HG03521 (cell line): Measurements from ENCODE around the gene SAMD10.

Experiments
- ATAC-seq: cut with Tn5 transposase; IDR thresholded peaks from one replicate; pipeline ENCODE4 v1.9.1; 2021; ENCODE audit warnings: mild to moderate bottlenecking, moderate library complexity; ENCODE audit not compliant: unreplicated experiment

Gene SAMD10

DNA sequence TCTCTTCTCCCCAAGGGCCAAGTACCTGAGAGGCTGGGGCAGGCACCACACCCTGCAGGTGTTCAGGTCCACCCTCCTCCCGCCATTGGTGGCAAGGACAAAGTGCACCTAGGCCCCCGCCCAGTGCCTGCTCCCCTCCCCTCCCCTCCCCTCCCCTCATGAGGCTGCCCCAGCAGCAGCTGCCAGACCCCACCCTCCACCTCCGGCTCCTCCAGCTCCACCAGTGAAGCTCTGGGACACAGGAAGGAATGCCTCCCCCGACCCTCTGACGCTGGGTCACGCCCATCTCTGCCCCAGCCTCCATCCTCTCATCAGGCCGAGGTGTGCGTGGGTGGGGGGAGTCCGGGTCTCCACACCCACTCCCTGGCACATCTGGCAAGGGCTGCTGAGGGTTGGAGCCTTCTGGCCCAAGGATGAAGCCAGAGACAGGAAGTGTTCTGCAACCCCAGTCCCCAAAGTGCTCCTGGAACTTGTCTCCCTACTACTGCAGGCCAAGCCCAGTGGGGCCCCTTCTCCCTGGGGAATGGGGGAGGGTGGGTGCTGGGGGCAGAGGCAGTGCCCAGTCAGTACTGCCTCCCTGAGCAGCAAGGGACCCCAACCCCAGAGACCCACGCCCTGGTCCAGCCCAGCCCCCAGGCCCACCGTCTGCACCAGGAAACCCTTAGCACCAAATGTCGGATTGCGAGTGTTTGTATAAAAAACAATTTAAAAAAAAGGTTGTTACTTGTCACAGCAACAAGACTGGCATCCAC is 21.6 kb downstream of the SAMD10 start:
- ATAC-seq, result no peak

DNA sequence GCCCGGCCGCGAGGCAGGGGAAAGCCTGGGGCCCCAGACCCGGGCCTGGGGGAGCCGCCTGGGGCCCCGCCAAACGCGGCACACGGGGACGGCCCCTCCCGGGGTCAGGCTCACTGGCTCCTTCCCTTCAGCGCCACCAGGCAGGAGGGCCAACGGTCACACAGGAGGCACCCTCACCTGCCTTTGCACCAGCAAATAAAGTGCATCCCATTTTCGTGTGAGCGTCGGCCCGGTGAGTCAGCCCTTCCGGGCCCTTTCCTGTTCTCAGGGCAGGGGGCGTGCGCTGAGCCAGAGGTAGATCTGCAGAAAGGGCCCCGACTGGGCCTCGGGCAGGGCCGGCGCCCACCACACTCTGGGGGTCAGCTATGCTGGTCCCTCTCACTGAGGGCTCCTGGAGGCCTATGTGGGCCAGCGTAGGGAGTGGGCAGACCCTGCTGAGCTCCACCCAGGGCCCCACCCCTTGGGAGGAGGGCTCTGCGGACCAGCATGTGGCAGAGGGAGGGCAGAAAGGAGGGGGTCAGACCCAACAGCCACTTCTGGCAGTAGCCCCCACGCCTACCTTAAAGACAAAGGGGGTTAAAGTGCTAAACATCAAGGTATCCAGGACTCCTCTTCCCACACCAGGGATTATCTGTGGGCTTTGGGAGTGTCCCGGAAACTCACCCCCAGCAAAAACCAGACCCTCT is 22.3 kb downstream of the SAMD10 start:
- ATAC-seq, result peak; percentile 14

DNA sequence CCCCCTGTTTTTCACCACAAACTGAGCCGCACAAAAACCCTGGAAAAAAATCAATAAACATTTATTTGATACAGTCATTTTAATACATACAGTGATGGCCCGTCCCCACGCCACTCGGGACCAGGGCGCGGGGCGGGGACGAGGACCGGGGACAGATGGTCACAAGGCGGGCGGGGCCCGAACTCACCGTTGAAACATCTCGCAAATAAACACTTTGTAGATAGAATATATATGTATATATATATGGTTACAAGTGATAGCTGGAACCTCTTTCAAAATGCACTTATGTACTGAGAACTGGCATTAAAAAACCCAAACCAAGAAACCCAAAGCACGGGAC is 22.8 kb downstream of the SAMD10 start:
- ATAC-seq, result no peak

DNA sequence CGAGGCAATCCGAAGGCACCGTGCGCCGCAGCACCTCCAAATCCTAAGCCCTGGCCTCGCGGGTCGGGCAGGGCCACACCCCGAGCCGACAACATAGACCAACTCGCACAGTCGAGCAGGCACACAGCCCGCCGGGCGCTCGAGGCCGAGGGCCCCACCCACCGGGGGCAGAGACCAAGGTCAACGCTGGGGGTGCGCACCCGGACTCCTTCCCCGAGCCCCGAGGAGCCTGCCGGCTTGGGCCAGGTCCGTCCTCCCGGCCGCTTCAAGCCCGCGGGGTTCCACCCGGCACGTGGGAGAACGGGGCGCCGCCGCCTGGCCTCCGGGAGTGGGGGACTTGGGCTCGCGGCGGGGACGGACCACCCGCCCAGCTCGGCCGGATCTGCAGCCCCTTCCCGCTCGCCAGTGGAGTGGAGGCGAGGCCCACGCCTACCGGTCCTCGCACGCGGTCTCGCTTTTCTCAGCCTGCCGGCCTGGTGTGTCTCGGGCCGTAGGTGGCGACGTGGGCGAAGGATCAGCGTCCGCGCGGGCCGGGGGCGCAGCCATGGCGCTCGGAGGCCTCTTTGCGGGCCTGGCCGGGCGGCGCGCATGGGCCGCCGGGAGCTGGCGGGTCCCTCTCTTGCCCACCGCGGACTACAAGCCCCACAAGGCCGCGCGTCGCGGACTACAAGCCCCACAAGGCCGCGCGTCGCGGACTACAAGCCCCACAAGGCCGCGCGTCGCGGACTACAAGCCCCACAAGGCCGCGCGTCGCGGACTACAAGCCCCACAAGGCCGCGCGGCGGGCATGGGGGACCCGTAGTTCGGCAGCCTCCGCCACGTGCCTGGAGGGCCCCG is 23.4 kb downstream of the SAMD10 start, which contains the start of gene UCKL1:
Gene UCKL1, minus strand, starts transcription at position 590 of the 837 bp plus-strand sequence. Its CDS starts 44 bp downstream, at position 546.
- peak; percentile 74 for ATAC-seq

DNA sequence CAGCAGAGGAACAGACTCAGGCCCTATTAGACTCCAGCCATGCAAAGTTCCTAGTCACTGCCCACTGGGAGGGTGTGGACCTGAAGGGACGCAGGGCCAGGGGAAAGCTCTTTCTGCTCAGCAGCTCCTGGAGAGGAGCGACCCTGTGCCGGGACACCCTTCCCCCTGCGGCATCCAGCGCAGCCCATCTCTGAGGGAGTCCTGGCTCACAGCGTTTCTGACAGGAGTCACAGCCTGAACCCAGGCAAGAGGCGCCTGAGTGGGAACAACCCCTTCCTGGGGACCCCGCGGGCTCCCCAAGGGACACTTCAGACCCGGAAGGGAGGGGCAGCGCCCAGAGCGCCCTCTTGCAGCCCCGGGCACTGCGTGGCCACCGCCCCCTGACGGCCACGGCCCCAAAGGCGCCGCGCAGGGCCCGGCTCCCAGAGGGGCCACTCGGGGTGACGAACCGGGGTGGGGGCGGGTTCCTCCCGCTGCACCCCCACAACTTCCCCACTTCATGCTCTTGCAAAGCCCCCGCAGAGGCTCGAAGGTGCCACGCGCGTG is 24.1 kb downstream of the SAMD10 start:
- ATAC-seq, result no peak

DNA sequence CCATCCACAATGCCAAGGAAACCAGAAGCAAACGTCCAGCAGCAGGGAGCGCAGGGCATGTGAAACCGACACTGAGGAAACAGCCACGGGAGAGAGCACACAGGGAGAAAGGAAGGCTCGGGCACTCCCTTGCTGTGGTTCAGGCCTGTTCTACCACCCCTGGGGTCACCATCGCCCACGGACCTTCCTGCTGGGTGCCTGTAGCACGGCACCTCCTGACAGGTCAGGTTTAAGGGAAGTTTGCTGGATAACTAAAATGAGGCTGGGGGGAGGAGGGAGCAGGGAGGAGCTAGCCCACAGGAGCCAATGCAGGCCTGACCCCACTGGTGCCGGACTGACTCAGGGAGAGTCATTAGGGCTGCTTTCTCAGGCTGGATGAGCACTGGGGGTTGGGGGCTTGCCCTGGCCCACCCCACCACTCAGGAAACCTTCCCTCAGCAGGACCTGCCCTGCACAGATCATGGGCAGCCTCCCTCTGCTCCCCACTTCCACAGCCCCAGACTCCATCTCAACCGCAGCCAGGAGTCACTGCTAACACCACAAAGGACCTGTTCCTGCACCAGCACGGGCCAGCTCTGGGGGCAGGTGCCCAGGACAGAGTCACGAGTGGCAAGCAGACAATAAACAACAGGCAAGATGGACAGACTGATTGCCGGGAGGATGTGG is 25.5 kb downstream of the SAMD10 start:
- no peak for ATAC-seq

DNA sequence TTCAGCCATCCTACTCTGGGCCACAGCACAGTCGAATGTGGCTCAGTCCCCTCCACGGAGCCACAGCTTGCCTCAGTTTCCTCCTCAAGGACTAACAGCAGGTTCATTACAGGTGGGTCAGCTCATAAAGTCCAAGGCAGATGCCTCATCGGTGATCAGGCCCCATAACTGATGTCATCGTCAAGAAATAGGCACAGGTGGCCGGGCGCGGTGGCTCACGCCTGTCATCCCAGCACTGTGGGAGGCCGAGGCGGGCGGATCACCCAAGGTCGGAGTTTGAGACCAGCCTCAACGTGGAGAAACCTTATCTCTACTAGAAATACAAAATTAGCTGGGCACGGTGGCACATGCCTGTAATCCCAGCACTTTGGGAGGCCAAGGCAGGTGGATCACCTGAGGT is 26.7 kb downstream of the SAMD10 start:
- ATAC-seq, result no peak

DNA sequence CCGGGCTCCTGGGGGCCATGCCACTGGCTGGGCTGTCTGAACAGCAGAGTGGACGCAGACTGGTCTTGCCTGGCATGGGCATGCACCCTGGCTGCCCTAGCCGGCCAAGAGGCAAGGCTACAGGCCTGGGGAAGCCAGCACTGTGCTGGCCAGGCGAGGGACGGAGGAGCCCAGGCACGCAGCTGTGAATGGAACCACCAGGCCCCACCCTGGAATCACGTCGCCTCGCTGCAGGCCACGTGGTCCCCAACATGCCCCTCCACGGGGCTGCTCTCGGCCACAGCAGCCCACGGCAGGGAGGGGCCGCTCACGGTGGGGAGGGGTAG is 27.3 kb downstream of the SAMD10 start:
- no peak for ATAC-seq

DNA sequence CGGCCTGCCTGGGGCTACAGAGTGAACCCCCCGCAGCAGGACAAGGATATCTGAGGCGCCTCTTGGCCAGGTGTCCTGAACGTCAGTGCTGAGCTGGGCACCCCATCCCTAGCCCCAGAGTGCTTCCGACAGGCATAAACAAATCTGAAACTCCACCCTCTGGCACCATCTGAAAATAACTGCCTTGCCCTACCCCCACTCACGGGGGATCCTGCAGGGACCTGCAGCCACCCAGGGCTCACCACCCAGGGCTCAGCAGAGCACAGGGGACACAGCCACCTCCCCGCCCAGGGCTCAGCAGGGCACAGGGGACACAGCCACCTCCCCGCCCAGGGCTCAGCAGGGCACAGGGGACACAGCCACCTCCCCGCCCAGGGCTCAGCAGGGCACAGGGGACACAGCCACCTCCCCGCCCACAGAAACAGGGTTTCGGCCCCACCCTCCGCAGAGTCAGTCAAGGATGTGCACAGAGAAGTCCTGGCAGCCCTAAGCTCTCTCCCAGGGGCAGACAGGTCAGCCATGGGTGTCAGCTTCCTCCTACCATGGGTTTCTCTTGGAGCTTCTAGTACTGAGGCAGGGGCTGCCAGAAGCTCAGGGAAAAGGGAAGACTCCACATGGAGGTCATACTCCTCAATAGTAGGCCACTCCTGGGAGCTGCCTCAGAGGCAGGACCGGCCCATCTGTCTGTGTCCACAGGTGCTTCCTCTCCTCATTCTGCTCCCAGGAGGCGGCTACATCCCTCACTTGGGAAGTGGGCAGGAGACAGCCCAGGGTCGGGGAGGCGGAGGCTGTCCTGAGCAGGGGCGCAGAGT is 27.8 kb downstream of the SAMD10 start:
- ATAC-seq, result no peak

DNA sequence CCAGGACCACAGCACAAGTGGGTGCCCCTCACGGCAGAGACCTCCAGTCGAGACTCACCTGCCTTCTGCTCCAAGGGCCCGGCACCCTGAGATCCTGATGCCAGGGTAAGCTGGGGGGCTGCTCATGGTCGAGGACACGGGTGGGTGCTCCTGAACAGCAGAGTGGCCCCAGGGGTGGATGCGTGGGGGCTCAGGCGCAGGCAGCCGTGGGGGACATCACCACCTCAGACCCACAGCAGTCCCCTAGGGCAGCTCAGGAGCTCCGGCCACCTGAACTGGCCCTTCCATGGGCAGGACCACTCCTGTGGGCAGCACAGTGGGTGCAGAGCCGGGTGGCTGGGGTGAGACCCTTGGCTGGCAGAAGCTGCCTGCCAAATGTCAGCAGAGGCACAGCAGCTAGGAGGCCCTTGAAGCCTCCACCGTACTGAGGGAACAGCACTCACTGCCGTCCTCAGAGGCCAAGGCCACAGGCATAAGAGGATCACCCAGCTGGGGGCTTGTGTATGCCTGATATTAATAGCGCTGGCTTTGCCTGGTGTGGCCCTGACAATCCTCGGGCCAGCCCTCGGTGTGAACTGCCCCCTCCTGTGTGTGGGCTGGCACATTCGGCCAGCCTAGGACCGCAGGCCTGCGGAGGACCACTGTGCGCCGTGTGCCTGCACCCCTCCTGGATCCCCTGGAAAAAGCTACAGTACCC is 28.6 kb downstream of the SAMD10 start:
- ATAC-seq, result no peak

DNA sequence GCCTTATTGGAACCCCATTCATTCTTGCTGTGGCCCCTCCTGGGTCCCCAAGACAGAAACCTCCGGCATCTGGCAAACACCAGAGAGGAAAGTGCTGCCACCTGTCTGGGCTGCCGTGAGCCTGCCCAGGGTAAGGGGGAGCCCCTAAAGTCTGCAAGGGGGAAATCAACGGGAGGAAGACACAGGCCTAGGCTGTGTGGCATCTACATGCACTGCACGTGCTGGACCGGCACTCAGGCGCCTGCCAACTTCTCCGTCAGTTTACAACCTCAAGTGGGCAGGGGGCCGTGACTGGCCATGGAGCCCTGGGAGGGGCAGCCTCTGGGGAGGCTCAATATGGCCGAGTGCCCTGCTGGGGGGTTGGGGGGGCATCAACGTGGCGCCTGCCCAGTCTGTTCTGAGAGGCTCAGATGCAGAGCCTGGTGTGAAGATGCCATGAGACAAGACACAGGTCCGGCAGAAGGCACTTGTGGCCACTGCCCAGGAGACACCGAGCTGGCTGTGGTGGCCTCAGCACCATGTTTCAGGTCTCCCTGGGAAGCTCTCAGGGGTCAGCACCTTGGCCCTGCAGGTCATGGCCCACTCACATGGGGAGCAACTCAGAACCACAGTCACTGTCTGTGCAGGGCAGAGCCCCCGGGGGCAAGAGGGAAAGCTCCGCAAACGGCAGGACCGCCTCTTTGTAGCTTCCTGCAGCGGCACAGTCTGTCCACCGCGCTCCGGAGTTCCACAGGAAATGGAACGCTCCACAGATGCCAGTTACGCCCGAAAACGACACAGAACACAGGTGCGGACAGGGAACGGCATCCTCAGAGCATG is 31.6 kb downstream of the SAMD10 start:
- ATAC-seq, result no peak

DNA sequence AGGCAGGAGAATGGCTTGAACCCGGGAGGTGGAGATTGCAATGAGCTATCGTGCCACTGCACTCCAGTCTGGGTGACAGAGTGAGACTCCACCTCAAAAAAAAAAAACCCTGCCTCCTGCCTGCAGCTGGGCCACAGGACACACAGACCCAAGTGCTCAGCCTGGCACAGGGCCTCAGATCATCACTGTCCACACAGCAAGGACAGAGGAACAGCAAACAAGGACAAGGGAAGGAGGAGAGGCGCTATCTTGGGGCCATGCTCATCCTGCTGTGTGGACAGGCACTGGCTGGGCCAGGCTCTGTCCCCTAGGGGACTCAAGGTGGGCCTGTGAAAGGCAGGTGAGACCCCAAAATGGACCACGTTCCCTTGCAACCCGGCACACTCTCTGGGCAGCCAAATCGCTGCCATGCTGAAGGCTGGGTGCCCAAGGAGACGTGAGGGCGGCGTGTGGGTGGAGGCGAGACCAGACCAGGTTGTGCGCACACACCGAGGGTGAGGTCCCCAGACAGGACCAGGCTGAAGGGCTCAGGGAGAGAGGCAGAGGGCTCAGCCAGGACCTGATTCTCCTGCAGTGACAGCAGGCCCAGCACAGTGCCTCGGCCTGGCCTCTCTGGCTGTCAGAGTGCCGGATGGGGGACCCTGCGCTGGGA is 32.3 kb downstream of the SAMD10 start:
- no peak for ATAC-seq

DNA sequence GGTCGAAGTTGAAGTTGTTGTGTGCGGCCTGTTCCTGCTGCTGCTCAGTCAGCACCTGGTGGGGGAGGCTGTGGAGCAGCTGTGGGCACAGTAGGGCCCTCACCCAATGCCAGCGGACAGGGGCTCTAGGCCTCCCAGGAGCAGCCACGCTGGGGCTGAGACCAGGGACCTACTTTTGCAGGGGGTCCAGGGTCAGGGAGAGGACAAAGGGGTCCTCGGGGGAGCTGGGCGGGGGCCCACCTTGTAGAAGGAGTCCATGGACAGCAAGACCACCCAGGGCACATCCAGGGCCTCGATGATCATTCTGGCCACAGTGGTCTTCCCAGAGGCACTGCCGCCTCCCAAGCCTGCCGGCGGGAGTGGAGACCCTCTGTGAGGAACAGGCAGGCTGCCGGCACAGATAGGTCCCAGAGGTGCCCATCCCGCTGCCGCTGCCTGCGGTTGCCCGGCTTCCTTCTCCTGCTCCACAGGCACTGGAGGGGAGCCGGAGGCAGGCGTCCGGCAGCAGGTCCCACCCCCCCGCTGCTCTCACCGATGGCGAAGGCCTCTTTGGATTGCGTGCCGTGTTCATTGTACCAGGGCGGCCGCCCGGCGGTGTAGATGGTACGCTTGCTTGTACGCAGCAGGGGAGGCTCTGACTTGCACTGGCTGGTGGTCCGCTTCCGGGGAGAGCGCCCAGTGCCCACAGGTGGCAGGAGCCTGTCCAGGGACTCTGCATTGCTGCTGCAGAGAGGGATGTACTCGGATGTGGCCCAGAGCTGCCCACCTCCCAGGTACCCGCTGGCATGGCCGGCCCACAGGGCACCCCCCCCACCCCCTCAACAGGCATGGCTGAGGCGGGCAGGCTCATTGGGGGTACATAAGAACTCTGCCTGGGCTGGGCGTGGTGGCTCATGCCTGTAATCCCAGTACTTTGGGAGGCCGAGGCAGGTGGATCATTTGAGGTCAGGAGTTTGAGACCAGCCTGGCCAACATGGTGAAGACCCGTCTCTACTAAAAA is 33.2 kb downstream of the SAMD10 start:
- no peak for ATAC-seq

DNA sequence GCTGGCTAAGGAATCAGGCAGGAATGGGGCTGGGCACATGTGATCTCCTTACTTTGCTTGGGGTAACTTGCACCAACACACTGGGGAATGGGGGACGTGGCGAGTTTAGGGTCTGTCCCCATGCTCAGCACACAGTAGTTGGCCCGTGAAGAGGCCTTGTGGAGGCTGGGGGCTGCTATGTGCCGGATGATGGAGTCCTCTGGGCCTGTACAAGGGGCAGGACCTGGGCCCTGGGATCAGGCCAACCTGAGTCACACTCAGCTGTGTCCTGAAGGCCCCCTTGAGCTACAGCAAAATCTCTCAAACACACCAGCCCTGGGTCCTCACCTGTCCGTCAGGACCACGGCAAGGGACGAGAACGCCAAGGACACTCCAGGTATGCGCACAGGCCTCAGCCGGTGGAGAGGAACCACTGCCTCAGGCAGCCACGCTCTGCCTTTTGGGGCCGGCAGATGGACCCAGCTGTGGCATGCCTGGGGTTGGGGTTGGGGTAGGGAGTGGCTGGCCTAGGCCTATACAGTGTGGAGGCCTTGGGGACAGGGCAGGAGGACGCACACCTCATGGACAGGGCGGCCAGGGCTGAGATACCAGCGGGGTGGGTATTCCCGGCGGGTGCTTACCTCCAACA is 34.3 kb downstream of the SAMD10 start:
- ATAC-seq, result no peak

DNA sequence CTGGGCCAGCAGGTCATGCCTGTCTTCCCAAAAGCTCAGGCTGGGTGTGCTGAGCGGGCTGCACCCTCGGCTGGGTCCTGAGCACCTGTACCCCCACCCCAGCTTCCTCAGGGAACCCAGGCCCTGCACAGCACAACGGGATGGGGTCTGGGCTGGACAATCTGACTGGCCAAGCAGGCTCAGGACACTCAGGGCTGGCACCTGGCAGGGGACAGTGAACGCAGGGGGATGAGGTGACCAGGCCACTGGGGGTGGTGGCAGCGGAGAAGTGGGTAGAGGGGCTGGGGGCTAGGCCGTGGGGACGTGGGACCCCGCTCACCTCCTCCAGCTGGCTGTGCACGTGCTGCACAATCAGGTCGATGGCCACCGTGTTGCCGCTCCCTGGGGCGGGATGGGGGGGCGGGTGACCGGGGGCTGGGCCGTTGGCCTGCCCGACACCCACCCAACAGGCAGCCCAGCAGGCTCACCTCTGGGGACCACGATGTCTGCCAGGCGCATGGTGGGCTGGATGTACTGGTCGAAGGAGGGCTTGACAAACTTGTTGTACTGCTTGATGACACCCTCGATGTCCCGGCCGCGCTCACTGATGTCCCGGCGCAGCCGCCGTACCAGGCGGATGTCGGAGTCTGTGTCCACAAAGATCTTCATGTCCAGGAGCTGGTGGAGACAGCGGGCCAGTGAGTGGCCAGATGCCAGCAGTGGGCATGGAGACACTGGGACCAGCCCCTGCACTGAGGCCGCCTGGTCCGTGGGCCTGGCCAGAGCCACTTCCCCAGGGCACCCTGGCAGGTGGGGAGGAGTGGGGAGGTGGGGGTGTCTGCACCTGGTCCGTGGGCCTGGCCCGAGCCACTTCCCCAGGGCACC is 35.1 kb downstream of the SAMD10 start:
- no peak for ATAC-seq

DNA sequence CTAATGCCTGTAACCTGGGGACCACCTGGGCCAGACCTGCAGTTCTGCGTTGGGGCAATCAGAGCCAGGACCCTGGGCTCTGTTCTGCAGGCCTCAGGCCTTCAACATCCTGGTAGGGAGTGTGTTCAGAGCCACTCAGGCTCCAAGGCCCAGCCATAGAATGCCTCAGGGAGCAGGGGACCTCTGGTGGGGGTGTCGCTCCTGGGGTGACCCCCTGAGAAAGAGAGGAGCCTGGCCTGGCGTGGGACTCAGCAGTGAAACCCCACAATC is 35.7 kb downstream of the SAMD10 start:
- ATAC-seq, result no peak
